DND-41 (cell line): Measurements from ENCODE around the gene C1orf216.
"Not testable (repeated sequence)": the region's sequence is repeated elsewhere in the genome, so short reads cannot be mapped to it uniquely, and the experiment has no call there.

ENCODE experiments used
- CTCF ChIP-seq: IDR thresholded peaks from 2 replicates; pipeline ENCODE4 v1.5.1; 2012; ENCODE audit warnings: borderline replicate concordance, low read length, moderate library complexity, mild to moderate bottlenecking; ENCODE audit not compliant: poor library complexity, severe bottlenecking; ENCODE audit errors: extremely low read depth
- EZH2 ChIP-seq: IDR thresholded peaks from 3 replicates; pipeline ENCODE4 v1.6.1; 2012; ENCODE audit warnings: borderline replicate concordance, low read depth, mild to moderate bottlenecking, moderate library complexity, low read length, inconsistent platforms; ENCODE audit not compliant: severe bottlenecking

GRCh38 chr1:35699152-35699551 is 19.5 kb downstream of the C1orf216 start:
- TF ChIP-seq CTCF, EZH2: not testable (repeated sequence)
